ENCODE results near the gene FSTL5. TPM values are rescaled to one million over a fixed set of nuclear protein-coding genes. Genes with fewer than 3 reads are reported as not detected.

FSTL5 gene
- total and polyA plus RNA-seq, 4 donors = 0.01 to 0.08 TPM; not detected in 2

GRCh38 chr4:161827013-161827412 is 336.8 kb downstream of the FSTL5 start:
- no peak overlapping the region for H3K27ac ChIP-seq (ENCODE audit: low read depth in 1 of 2, low read length in 2 of 2)
- 83% methylated on average over 3 of the region's 3 CpGs for WGBS
- H3K9me3 ChIP-seq (ENCODE audit: control insufficient read depth in 4 of 4, low read length in 3 of 4) = peaks cover 0 to 8% (median 7%) of the 10 kb centered on the region in 4 donors
- peak; percentile 19 for DNase-seq (ENCODE audit: low spot score)
- no peaks in the 10 kb centered on the region for H3K27me3 ChIP-seq (ENCODE audit: control insufficient read depth in 4 of 4, insufficient read depth in 4 of 4, low read length in 3 of 4)
- H3K4me1 ChIP-seq (ENCODE audit: control insufficient read depth in 4 of 4, insufficient read depth in 4 of 4, low read length in 3 of 4) = no peaks in the 10 kb centered on the region
- H3K36me3 ChIP-seq (ENCODE audit: control insufficient read depth in 4 of 4, insufficient read depth in 3 of 4, low read depth in 1 of 4, low read length in 3 of 4) = no peaks in the 10 kb centered on the region
- H3K4me3 ChIP-seq (ENCODE audit: low read depth in 1 of 3, low read length in 3 of 3) = no peak overlapping the region
- H3K9ac ChIP-seq (ENCODE audit: low read depth in 1 of 2, low read length in 2 of 2) = no peak overlapping the region
- no peak for TF ChIP-seq GABPA (IDR thresholded peaks at IDR 0.05 in 1 of 2, conservative IDR thresholded peaks at IDR 0.05 in 1 of 2)
- TF ChIP-seq FOXA2 (IDR thresholded peaks at IDR 0.05) = no peak
- no peak for TF ChIP-seq CTCF (IDR thresholded peaks at IDR 0.05; ENCODE audit: low read depth, low read length, missing input control)
- no peak for TF ChIP-seq TAF1 (conservative IDR thresholded peaks at IDR 0.05)
- TF ChIP-seq YY1 (IDR thresholded peaks at IDR 0.05) = no peak
- no peak for TF ChIP-seq REST (IDR thresholded peaks at IDR 0.05)
- no peak for TF ChIP-seq ATF3 (IDR thresholded peaks at IDR 0.05)
- no peak for TF ChIP-seq MAX (IDR thresholded peaks at IDR 0.05)
- TF ChIP-seq NR2F2 (IDR thresholded peaks at IDR 0.05) = no peak
- TF ChIP-seq FOXA1 (IDR thresholded peaks at IDR 0.05) = no peak
- no peak for TF ChIP-seq JUND (IDR thresholded peaks at IDR 0.05)
- no peak for TF ChIP-seq RAD21 (IDR thresholded peaks at IDR 0.05)
- TF ChIP-seq RXRA (IDR thresholded peaks at IDR 0.05) = no peak

GRCh38 chr4:161823450-161823849 is 340.4 kb downstream of the FSTL5 start:
- Histone ChIP-seq H3K9ac (ENCODE audit: low read depth in 1 of 2, low read length in 2 of 2) (no peak overlapping the region), H3K4me1 (ENCODE audit: control insufficient read depth in 4 of 4, insufficient read depth in 4 of 4, low read length in 3 of 4) (no peaks in the 10 kb centered on the region), H3K4me3 (ENCODE audit: low read depth in 1 of 3, low read length in 3 of 3) (no peak overlapping the region), H3K27ac (ENCODE audit: low read depth in 1 of 2, low read length in 2 of 2) (no peak overlapping the region), H3K27me3 (ENCODE audit: control insufficient read depth in 4 of 4, insufficient read depth in 4 of 4, low read length in 3 of 4) (no peaks in the 10 kb centered on the region), H3K36me3 (ENCODE audit: control insufficient read depth in 4 of 4, insufficient read depth in 3 of 4, low read depth in 1 of 4, low read length in 3 of 4) (no peaks in the 10 kb centered on the region), H3K9me3 (ENCODE audit: control insufficient read depth in 4 of 4, low read length in 3 of 4) (peaks cover 0 to 8% (median 7%) of the 10 kb centered on the region in 4 donors)
- no peak for TF ChIP-seq YY1 (IDR thresholded peaks at IDR 0.05)
- TF ChIP-seq SP1 (IDR thresholded peaks at IDR 0.05) = no peak
- TF ChIP-seq REST (IDR thresholded peaks at IDR 0.05) = no peak
- TF ChIP-seq RAD21 (IDR thresholded peaks at IDR 0.05) = no peak
- TF ChIP-seq HNF4G (IDR thresholded peaks at IDR 0.05) = no peak
- no peak for TF ChIP-seq NR2F2 (IDR thresholded peaks at IDR 0.05)
- TF ChIP-seq ZBTB33 (IDR thresholded peaks at IDR 0.05) = no peak
- no peak for TF ChIP-seq RXRA (IDR thresholded peaks at IDR 0.05)
- TF ChIP-seq GABPA (IDR thresholded peaks at IDR 0.05 in 1 of 2, conservative IDR thresholded peaks at IDR 0.05 in 1 of 2) = no peak
- no peak for TF ChIP-seq FOXA1 (IDR thresholded peaks at IDR 0.05)
- no peak for TF ChIP-seq TAF1 (conservative IDR thresholded peaks at IDR 0.05)
- TF ChIP-seq EGR1 (IDR thresholded peaks at IDR 0.05; ENCODE audit: low read depth in 2 of 2) = no peak
- no peak for TF ChIP-seq ATF3 (IDR thresholded peaks at IDR 0.05)
- TF ChIP-seq CTCF (IDR thresholded peaks at IDR 0.05; ENCODE audit: low read depth, low read length, missing input control) = no peak
- WGBS = 91% methylated on average over 1 of the region's 1 CpG
- no peak for DNase-seq (ENCODE audit: low spot score)
